ENCODE results near the gene MTUS2.

MTUS2 gene

GRCh38 chr13:29423050-29423449 lies 602.9 kb downstream of the MTUS2 start:
- DNase-seq, result no peak

- DNase-seq, result no peak
Measured at GRCh38 chr13:29427937-29428309, 607.8 kb downstream of the MTUS2 start.

DNA sequence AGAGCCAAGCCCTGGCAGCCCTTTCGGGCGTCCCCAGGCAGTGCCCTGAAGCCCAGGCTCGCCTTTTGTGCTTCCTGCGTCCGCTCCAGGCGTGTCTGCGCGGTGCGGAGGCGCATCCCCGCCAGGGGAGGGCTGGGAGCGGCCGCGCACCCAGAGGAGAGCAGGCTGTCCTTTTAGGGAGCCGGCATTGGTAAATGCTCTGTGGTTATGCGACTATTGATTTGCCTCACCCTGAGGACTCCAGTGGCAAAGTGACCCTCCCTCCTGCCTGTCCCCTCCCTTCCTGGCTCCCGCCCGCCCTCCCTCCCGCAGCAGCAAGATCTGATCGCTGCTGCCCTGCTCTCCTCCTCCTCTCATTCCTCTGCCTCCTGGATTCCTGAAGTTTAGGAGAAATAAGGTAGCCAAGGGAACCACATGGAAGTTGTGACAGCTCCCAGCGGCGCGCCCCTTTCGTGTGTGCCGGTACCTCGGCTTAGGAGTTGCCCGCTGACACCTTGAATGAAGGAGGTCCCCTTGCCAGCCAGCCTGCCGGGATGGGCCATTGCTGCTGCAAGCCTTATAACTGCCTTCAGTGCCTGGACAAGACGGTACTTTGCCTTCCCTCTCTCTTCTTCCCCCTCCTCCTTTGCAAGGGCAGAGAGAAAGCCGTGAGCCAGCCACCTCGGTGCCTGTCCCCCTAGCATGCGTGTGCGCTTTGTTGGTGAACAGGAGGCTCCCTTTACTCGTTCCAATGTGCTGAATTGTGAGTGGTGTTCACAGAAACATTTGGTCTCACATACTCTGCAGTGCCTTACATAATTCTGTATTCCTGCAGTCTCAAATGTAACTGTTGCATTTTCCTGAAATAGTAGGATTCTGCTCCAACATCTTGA lies 608.4 kb downstream of the MTUS2 start:
- no peak for DNase-seq

DNA sequence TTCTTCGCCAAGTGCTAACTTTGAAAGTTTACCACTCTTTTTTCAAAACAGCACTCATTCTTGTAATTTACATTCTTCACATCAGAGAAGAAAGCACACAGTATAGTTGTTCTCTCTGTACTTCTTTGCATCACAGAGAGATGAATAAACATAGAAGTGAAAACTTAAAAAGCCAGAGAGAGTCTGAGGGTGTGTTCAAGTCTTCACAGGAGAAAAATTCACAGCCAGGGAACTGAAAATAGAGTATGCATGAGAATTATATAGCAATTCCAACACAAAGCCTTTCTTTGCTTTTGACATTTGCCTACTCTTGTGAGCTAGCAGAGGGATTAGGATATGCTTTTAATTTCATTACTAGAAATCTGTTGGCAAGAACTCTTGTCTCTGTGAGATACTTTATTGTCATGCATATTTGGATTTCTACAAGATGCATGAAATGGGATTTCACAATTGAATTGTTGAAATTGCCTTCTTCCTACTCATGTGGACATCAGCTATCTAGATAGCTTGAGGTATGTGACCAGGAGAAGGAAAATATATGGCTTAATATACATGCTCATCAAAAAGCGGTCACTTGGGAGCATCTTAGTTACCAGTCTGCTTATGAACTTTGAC lies 609.3 kb downstream of the MTUS2 start:
- DNase-seq, result no peak

DNA sequence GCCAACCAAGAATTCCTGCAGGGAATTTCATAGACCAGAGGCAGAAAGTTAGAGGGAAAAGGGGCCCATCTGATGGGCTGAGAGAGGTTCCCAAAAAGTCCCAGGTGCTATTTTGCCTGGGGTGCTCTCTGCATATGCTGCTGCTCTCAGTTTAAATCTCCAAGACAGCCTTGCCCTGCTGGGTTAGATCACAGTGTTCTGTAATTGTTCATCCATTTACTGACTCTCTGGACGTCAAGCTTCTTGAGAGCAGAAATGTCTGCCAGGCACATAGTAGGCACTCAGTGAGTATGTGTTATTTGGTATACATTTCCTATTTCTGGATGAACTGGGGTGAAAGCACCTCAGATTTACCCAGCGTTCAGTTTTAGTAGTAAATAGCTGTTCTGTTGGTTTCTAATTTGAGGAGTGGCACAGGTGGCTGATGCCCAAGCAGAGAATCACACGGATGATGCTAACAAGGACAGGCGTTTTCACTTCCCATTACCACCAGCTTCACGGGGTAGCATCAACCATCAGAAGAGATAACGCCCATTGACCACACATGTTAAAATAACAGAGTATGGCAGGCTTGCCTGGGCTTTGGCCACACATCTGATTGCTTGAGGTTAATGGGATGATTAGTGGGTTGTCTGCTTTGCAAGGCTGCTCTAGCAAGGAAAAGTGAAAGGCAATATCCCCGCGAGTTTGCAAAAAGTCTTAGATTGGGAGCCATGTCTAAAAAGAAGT lies 614.2 kb downstream of the MTUS2 start:
- DNase-seq, result no peak

DNA sequence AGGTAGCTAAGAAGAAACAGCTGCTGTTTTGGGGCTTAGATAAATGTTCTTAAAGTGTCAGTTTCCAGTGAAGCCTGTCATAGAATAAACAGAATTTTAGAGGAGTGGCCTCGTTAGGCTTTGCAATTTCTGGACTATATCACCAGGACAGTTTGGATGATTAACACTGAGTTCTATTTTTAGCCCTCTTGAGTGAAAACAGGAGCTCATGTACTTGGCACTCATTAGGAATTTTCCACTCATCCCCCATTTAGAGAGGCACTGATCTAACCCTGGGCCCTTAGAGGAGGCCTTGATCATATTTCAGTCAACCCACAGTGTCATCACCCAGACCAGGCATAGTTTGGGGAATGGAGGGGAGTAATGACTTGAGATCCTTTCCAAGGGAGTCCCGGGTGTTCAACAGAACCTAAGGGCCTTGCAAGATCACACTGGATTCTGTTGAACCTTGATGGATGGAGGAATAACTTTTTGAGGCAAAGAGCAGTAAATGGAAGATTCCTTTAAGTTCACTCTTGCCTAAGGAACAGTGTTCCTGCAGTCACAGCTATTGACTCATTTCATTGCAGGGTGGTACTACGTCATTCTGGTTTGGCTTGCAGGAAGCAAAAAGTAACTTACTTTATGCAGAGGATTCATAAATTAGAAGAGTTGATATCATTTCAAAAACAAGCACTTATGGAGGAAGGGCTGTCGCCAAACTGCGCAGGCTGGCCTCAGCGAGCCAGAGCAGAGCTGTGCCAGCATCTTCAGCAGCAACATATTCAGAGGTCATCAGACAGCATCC lies 615.2 kb downstream of the MTUS2 start:
- no peak for DNase-seq

GRCh38 chr13:29436291-29436690 lies 616.2 kb downstream of the MTUS2 start:
- DNase-seq, result no peak

- DNase-seq, result no peak
Measured at GRCh38 chr13:29436721-29437280, 616.7 kb downstream of the MTUS2 start.

- DNase-seq, result no peak
Measured at GRCh38 chr13:29438769-29439168, 618.6 kb downstream of the MTUS2 start.

GRCh38 chr13:29439601-29440388 lies 619.7 kb downstream of the MTUS2 start:
- no peak for DNase-seq

DNA sequence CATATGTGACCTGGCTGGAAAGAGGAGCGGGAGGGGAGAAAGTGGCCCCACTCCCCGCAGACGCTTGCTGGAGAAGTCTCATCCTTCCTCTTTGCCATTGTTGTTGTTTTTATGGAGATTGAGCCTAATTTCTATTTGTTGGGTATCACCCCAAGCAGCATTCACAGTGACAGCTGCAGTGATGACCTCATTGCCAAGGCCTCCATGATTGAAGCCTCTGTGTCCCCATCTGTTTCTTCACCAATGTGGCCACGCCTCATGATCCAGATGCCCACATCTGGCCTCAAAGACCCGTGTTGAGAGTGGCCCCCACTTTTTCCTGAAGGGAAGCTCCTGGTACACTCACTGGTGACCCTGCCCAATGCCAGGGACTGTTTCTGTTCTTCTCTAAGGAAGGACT lies 621.2 kb downstream of the MTUS2 start:
- no peak for DNase-seq

DNA sequence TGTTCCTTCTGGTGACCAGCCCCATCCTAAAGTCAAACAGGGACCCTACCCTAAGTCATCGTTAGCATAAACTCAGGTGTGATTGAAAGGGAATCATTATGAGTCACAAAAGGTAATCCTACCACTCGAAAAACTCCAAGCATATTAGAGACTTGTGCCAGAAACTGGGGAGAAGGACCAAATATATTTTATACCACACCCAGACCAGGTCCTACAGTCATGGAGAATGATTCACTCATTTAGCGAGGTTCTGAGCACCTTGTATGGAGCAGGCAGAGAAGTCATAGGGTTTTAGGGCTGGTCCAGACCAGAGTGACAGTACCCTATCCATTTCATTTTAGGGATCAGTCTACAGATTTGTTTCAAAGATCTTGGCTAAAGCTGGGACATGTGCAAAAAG lies 625.9 kb downstream of the MTUS2 start:
- DNase-seq, result no peak

GRCh38 chr13:29448174-29448573 lies 628.0 kb downstream of the MTUS2 start:
- no peak for DNase-seq

DNA sequence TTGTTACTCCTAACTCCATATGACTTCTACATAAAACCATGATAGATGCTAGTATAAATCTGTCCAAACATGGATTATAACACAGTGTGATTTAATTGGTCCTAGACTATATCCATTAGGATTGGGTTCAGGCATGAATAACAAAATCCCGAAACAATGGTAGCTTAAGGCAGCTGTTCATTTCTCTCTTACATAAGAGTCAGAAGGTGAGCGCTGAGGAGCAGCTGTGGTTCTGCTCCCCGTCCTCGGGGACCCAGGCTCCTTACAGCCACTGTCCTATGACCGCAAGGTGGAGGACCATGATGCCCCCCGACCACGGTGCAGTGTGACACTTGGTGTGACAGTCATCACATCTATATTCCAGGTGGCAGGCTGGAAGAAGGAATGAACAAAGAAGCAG lies 629.6 kb downstream of the MTUS2 start:
- no peak for DNase-seq

GRCh38 chr13:29451976-29452375 lies 631.8 kb downstream of the MTUS2 start:
- no peak for DNase-seq

DNA sequence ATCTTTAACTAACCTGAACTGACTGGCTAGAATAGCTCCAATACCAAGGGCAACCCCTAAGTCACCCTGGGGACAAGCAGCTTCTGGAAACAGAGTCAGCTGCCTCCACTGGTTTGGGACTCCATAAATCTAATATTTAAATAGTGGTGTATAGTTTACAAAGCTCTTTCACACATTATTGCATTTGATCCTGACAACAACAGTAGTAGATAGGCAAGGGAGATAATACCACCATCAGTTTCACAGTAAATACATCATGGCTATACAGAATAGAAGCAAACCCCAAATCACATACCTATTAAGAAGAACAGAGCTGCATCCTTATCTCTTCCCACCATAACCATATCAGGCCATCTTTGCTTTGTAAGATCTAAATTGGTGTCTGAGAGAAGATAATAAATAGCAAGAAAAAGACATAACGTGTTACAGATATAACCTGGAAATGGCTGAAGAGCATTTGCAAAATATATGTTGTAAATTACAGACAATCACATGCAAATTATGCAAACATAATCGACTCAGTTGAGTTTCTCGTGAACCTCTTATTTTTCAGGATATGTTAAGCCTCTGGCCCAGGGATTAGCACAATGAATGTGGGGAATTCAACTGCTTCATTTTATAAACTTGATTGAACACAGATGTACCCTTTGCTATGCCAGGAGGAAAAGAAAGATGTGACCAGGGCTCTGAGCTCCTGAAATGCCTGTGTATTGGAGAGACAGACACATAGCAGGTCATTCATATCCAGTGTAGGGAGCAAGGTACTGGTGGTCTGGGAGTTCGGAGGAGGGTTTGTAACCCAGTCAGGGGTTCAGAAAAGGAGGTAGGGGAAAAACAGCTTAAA lies 632.9 kb downstream of the MTUS2 start:
- DNase-seq, result no peak

DNA sequence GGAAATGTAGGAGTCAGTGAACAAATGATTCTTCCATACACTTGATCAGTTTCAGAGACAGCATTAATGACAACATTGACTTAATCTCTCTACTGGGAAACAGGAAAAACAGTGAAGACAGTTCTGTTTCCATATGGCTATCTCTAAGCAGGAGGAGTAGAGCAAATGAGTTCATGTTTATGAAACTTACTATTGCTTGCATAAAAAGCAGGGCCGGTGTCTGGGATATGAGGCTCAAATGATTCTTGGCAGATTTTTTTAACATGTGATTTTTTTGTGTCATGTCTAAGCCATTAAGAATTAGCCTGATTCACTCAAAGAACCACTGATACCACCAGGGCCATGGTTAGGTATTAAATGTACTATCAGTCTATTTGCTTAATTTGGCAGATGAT lies 633.5 kb downstream of the MTUS2 start:
- DNase-seq, result no peak

GRCh38 chr13:29454931-29455481 lies 634.9 kb downstream of the MTUS2 start:
- no peak for DNase-seq

DNA sequence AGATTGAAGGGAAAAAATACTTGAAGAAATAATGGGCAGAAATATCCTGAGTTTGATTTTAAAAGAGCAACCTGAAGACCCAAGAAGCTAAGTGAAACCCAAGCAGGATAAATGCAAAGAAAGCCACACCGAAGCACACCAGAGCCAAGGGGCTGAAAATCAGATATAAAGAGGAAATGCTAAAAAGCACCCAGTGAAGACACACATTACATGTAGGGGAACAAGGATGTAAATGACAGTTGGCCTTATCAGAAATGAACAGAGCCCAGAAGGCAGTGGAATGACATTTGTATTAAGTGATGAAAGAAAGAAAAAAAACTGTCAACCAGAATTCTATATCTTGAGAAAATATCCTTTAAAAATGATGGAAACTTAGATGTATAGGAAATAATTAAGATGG lies 636.3 kb downstream of the MTUS2 start:
- DNase-seq, result no peak

GRCh38 chr13:29457299-29457698 lies 637.2 kb downstream of the MTUS2 start:
- no peak for DNase-seq

DNA sequence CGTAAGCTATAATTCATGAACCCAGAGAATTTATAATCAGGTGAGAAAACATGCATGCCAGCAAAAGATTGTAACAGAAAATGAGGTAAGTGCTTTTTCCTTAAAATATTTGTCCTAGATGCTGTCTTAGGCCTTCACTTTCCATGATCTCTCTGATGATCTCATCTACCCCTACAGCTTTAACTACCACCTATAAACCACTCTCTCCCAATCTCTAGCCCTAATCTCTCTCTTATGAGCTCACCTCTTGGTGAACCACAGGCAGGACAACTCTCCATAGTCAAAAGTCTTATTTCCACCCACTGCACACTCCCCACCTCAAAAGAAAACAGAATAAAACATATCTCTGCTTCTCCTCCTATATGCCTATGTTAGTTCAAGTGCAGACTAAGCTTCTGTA lies 638.3 kb downstream of the MTUS2 start:
- no peak for DNase-seq
